HL-60/S4 treated with phorbol 12-myristate 13-acetate at 8.2 ng/mL for 4 days and 3 days (cell line): Measurements from ENCODE around the gene ZNF527.
"Not testable (repeated sequence)": the region's sequence is repeated elsewhere in the genome, so short reads cannot be mapped to it uniquely, and the experiment has no call there.

ENCODE experiments used
- in situ Hi-C: fragments of 300-500 bp; cut with MboI; formaldehyde crosslinking; loops from 2 replicates; pipeline ENCODE4 v1.15.0; 2022; ENCODE audit warnings: low sequenced_read_pairs

ZNF527 gene

GRCh38 chr19:37370880-37371661 lies at the start of gene ZNF527:
TSS of gene ZNF527 (plus strand) at chr19:37371099. CDS start at chr19:37374199, 3,100 bp downstream.
- in situ Hi-C loops = no loop called here

GRCh38 chr19:37329686-37330085 lies 41.2 kb upstream of the ZNF527 start:
- in situ Hi-C loops = no loop called here

- in situ Hi-C loops = no loop called here
Observed at GRCh38 chr19:37332839-37333238, 38.1 kb upstream of the ZNF527 start.

- in situ Hi-C loops = no loop called here
Observed at GRCh38 chr19:37333457-37333856, 37.4 kb upstream of the ZNF527 start.

GRCh38 chr19:37334179-37335071 lies 36.5 kb upstream of the ZNF527 start:
- in situ Hi-C loops = no loop called here

GRCh38 chr19:37342753-37343152 lies 28.1 kb upstream of the ZNF527 start:
- in situ Hi-C loops = no loop called here

GRCh38 chr19:37346091-37346490 lies 24.8 kb upstream of the ZNF527 start:
- in situ Hi-C loops = no loop called here

GRCh38 chr19:37348060-37348459 lies 22.8 kb upstream of the ZNF527 start:
- in situ Hi-C loops = no loop called here

GRCh38 chr19:37353968-37354367 lies 16.9 kb upstream of the ZNF527 start:
- in situ Hi-C loops = no loop called here

- in situ Hi-C loops = no loop called here
Observed at GRCh38 chr19:37355901-37356300, 15.0 kb upstream of the ZNF527 start.

- in situ Hi-C loops = no loop called here
Observed at GRCh38 chr19:37361994-37362393, 8.9 kb upstream of the ZNF527 start.

- in situ Hi-C loops = no loop called here
Observed at GRCh38 chr19:37362733-37363132, 8.2 kb upstream of the ZNF527 start.

- in situ Hi-C loops = not testable (repeated sequence)
Observed at GRCh38 chr19:37370386-37370879, 466 bp upstream of the ZNF527 start.

GRCh38 chr19:37389234-37389633 lies 18.3 kb downstream of the ZNF527 start:
- in situ Hi-C loops = no loop called here

GRCh38 chr19:37391399-37391798 lies 20.5 kb downstream of the ZNF527 start:
- in situ Hi-C loops = not testable (repeated sequence)

GRCh38 chr19:37401078-37401477 lies 30.2 kb downstream of the ZNF527 start:
- in situ Hi-C loops = no loop called here

GRCh38 chr19:37403403-37403802 lies 32.5 kb downstream of the ZNF527 start:
- in situ Hi-C loops = no loop called here

GRCh38 chr19:37406140-37406846 lies 35.4 kb downstream of the ZNF527 start:
- in situ Hi-C loops = not testable (repeated sequence)

- in situ Hi-C loops = no loop called here
Observed at GRCh38 chr19:37412700-37413099, 41.8 kb downstream of the ZNF527 start.

GRCh38 chr19:37413313-37414084 lies 42.6 kb downstream of the ZNF527 start:
- in situ Hi-C loops = no loop called here
